Measurements from ENCODE around the gene LRRC43. TPM values are rescaled to one million over a fixed set of nuclear protein-coding genes. Genes with fewer than 3 reads are reported as not detected.

LRRC43 gene
- total RNA-seq, 1 donor from 2014 or later, result 0.24 TPM

- H3K4me3 Mint-ChIP-seq, result no peak overlapping the region
Measured at GRCh38 chr12:122185494-122186082, 2.7 kb downstream of the LRRC43 start.

GRCh38 chr12:122187466-122187865 lies 4.5 kb downstream of the LRRC43 start:
- no peak overlapping the region for H3K4me3 Mint-ChIP-seq
- Histone ChIP-seq H3K4me2 (no peak overlapping the region), H3K27me3 (peaks cover 25% of the 10 kb centered on the region), H3K79me2 (ENCODE audit: low read depth) (no peaks in the 10 kb centered on the region), H2AFZ (replicated peaks) (no peak overlapping the region), H3K9me3 (ENCODE audit: low read depth) (no peaks in the 10 kb centered on the region), H4K20me1 (ENCODE audit: low read depth) (no peaks in the 10 kb centered on the region), H3F3A (ENCODE audit: low read depth) (no peaks in the 10 kb centered on the region), H3K36me3 (no peaks in the 10 kb centered on the region), H3K4me3 (no peak overlapping the region), H3K4me1 (no peaks in the 10 kb centered on the region), H3K9ac (no peak overlapping the region), H3K27ac (no peak overlapping the region)
- H3K27me3 Mint-ChIP-seq (ENCODE audit: insufficient read depth, low read depth), result peaks cover 22% of the 10 kb centered on the region
- H3K9me3 Mint-ChIP-seq, result no peaks in the 10 kb centered on the region
- no peaks in the 10 kb centered on the region for H3K36me3 Mint-ChIP-seq
- TF ChIP-seq EZH2phosphoT487 (IDR thresholded peaks at IDR 0.05), result no peak
- no peak for TF ChIP-seq EZH2 (IDR thresholded peaks at IDR 0.05)
- TF ChIP-seq CTCF (IDR thresholded peaks at IDR 0.05), result no peak
- H3K4me1 Mint-ChIP-seq, result peaks cover 3% of the 10 kb centered on the region
- no peak for DNase-seq (ENCODE audit: low spot score)
- H3K27ac Mint-ChIP-seq, result no peak overlapping the region

More at GRCh38 chr12:122185494-122186082, 2.7 kb downstream of the LRRC43 start:
- DNase-seq (ENCODE audit: low spot score), result no peak
- Histone ChIP-seq H3K79me2 (ENCODE audit: low read depth) (no peaks in the 10 kb centered on the region), H3K27me3 (peaks cover 33% of the 10 kb centered on the region), H3K9ac (no peak overlapping the region), H4K20me1 (ENCODE audit: low read depth) (no peaks in the 10 kb centered on the region), H3K4me1 (no peaks in the 10 kb centered on the region), H3K4me2 (no peak overlapping the region), H3K27ac (no peak overlapping the region), H2AFZ (replicated peaks) (no peak overlapping the region), H3F3A (ENCODE audit: low read depth) (no peaks in the 10 kb centered on the region), H3K36me3 (no peaks in the 10 kb centered on the region), H3K4me3 (no peak overlapping the region), H3K9me3 (ENCODE audit: low read depth) (no peaks in the 10 kb centered on the region)
- TF ChIP-seq EZH2phosphoT487 (IDR thresholded peaks at IDR 0.05), result no peak
- no peak for TF ChIP-seq EZH2 (IDR thresholded peaks at IDR 0.05)
- no peak for TF ChIP-seq CTCF (IDR thresholded peaks at IDR 0.05)
- Mint-ChIP-seq H3K27ac (no peak overlapping the region), H3K9me3 (no peaks in the 10 kb centered on the region), H3K27me3 (ENCODE audit: insufficient read depth, low read depth) (peaks cover 17% of the 10 kb centered on the region), H3K36me3 (no peaks in the 10 kb centered on the region), H3K4me1 (peaks cover 3% of the 10 kb centered on the region)

GRCh38 chr12:122189626-122190475 lies 6.9 kb downstream of the LRRC43 start:
- Mint-ChIP-seq H3K36me3 (no peaks in the 10 kb centered on the region), H3K9me3 (peaks cover 3% of the 10 kb centered on the region), H3K27ac (no peak overlapping the region), H3K4me1 (no peaks in the 10 kb centered on the region), H3K4me3 (no peak overlapping the region), H3K27me3 (ENCODE audit: insufficient read depth, low read depth) (peaks cover 16% of the 10 kb centered on the region)
- no peak overlapping the region for H3K27ac ChIP-seq
- no peaks in the 10 kb centered on the region for H4K20me1 ChIP-seq (ENCODE audit: low read depth)
- no peaks in the 10 kb centered on the region for H3F3A ChIP-seq (ENCODE audit: low read depth)
- no peak overlapping the region for H3K9ac ChIP-seq
- TF ChIP-seq EZH2 (IDR thresholded peaks at IDR 0.05) (no peak), EZH2phosphoT487 (IDR thresholded peaks at IDR 0.05) (no peak), CTCF (IDR thresholded peaks at IDR 0.05) (no peak)
- no peaks in the 10 kb centered on the region for H3K79me2 ChIP-seq (ENCODE audit: low read depth)
- no peak overlapping the region for H3K4me3 ChIP-seq
- no peak for DNase-seq (ENCODE audit: low spot score)
- H3K4me1 ChIP-seq, result no peaks in the 10 kb centered on the region
- peaks cover 1% of the 10 kb centered on the region for H3K27me3 ChIP-seq
- H3K9me3 ChIP-seq (ENCODE audit: low read depth), result no peaks in the 10 kb centered on the region
- no peak overlapping the region for H3K4me2 ChIP-seq
- H2AFZ ChIP-seq (replicated peaks), result no peak overlapping the region
- no peaks in the 10 kb centered on the region for H3K36me3 ChIP-seq

All from neural progenitor cell (in vitro differentiated cells).